Measurements from ENCODE around the gene TRMT61A.

Gene TRMT61A

DNA sequence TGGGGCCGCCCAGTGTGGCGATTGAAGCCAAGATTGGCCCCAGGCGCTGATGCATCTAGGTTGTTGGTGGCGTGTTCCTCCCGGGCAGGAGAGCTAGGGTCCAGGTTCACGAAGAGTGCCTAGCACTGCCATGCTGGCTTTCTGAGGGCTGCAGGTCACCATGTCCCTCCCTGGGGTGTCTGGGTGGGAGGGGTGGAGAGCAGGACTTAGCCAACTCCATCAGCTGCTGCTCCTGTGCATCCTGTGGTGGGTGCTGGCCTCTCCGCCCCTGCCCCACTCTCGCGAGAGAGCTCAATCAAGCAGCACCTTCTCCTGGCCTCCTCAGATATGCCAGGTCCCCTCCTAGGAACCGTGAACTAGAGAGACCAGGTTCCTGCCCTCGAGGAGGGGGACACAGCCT lies 1.8 kb downstream of the TRMT61A start:
- no peak overlapping the region for H3K27ac ChIP-seq (ENCODE audit: insufficient read depth, low read depth, low read length, poor library complexity, severe bottlenecking)
- no peaks in the 10 kb centered on the region for H3K36me3 ChIP-seq (ENCODE audit: control insufficient read depth, insufficient read depth, low read length)

DNA sequence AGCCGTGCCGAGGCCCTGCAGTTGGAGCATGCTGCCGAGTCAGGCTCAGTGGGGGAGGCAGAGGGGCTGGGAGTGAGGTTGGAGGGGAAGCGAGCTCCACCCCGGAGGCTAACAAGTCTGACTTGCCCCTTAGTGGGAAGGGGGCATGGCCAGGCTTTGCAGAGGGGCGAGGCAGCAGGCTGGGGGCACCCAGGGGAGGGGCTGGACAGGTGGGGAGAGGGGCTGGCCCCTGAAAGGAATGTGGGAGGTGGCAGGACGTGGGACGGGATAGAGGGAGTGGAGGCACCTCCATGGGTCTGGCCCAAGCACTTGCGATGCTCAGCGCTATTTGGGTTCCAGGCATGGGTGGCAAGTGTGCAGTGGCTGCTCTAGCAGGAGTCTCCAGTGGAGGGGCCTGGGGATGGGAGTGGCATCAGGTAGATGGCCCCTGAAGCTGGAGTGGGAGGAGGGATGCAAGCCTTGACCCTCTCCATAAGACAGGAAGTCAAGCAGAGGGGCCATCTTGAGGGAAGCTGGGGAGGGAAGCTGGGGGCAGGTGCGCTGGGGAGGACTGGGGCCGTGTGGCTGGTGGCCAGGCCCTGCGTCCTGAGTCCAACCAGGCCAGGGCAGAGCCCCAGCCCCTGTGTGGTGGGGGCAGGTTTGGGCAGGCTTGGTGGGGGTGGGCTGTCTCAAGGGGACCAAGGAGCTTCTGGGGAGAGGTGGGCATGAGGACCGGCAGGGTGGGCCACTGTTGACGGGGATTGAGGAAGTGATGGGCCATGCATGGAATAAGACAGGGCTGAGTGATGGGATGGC lies 2.6 kb downstream of the TRMT61A start:
- Histone ChIP-seq H3K27me3 (ENCODE audit: control insufficient read depth, insufficient read depth, low read length, poor library complexity, severe bottlenecking) (no peaks in the 10 kb centered on the region), H3K36me3 (ENCODE audit: control insufficient read depth, insufficient read depth, low read length) (no peaks in the 10 kb centered on the region), H3K4me3 (ENCODE audit: insufficient read depth, low read depth, low read length) (no peak overlapping the region), H3K27ac (ENCODE audit: insufficient read depth, low read depth, low read length, poor library complexity, severe bottlenecking) (no peak overlapping the region), H3K9me3 (ENCODE audit: control insufficient read depth, low read length) (no peaks in the 10 kb centered on the region), H3K4me1 (ENCODE audit: control insufficient read depth, insufficient read depth, low read length) (peaks cover 12% of the 10 kb centered on the region)
- WGBS, 2 experiments, result 94 to 96% methylated on average over 15 of the region's 15 CpGs

More for the DNA sequence above, 1.8 kb downstream of the TRMT61A start:
- peaks cover 12% of the 10 kb centered on the region for H3K4me1 ChIP-seq (ENCODE audit: control insufficient read depth, insufficient read depth, low read length)
- no peak overlapping the region for H3K4me3 ChIP-seq (ENCODE audit: insufficient read depth, low read depth, low read length)
- H3K27me3 ChIP-seq (ENCODE audit: control insufficient read depth, insufficient read depth, low read length, poor library complexity, severe bottlenecking), result no peaks in the 10 kb centered on the region
- H3K9me3 ChIP-seq (ENCODE audit: control insufficient read depth, low read length), result no peaks in the 10 kb centered on the region
- WGBS, 2 experiments, result 91 to 94% methylated on average over 11 of the region's 11 CpGs

DNA sequence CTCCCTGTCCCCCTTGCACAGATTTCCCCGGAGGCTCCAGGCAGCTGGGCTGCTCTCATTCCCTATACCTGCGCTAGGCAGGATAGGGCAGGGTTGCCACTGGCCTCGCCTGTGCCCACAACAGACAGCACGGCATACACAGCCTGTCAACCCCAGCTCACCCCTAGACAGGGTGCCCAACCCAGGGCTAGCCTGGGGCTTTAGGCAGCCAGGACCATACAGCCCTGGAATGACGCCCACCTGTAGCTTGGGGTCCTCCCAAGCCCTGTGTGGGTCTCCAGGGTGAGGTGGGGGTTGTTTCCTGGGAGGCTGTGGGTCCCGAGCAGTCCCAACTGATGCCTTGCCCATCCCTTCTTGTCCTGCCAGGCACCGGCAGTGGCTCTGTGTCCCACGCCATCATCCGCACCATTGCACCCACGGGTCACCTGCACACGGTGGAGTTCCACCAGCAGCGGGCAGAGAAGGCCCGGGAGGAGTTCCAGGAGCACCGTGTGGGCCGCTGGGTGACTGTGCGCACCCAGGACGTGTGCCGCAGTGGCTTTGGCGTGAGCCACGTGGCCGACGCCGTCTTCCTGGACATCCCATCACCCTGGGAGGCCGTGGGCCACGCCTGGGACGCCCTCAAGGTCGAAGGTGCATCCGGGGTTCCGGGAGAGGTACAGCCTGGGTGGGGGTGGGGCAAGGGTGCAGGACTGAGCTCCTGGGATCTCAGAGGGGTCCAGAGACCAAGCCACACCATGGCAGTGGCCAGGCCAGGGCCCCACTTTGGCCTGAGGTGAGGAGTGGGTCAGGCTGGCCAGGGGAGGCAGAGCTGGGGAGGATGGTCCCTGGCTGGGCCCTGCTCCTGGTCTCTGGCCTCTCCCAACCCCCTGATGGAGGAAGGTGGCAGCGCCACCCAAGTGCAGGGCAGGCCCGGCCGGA lies 3.5 kb downstream of the TRMT61A start:
- H3K27me3 ChIP-seq (ENCODE audit: control insufficient read depth, insufficient read depth, low read length, poor library complexity, severe bottlenecking), result no peaks in the 10 kb centered on the region
- H3K4me3 ChIP-seq (ENCODE audit: insufficient read depth, low read depth, low read length), result no peak overlapping the region
- H3K36me3 ChIP-seq (ENCODE audit: control insufficient read depth, insufficient read depth, low read length), result no peaks in the 10 kb centered on the region
- 94 to 96% methylated on average over 32 of the region's 32 CpGs for WGBS, 2 experiments
- H3K9me3 ChIP-seq (ENCODE audit: control insufficient read depth, low read length), result no peaks in the 10 kb centered on the region
- no peak overlapping the region for H3K27ac ChIP-seq (ENCODE audit: insufficient read depth, low read depth, low read length, poor library complexity, severe bottlenecking)
- H3K4me1 ChIP-seq (ENCODE audit: control insufficient read depth, insufficient read depth, low read length), result peaks cover 12% of the 10 kb centered on the region

DNA sequence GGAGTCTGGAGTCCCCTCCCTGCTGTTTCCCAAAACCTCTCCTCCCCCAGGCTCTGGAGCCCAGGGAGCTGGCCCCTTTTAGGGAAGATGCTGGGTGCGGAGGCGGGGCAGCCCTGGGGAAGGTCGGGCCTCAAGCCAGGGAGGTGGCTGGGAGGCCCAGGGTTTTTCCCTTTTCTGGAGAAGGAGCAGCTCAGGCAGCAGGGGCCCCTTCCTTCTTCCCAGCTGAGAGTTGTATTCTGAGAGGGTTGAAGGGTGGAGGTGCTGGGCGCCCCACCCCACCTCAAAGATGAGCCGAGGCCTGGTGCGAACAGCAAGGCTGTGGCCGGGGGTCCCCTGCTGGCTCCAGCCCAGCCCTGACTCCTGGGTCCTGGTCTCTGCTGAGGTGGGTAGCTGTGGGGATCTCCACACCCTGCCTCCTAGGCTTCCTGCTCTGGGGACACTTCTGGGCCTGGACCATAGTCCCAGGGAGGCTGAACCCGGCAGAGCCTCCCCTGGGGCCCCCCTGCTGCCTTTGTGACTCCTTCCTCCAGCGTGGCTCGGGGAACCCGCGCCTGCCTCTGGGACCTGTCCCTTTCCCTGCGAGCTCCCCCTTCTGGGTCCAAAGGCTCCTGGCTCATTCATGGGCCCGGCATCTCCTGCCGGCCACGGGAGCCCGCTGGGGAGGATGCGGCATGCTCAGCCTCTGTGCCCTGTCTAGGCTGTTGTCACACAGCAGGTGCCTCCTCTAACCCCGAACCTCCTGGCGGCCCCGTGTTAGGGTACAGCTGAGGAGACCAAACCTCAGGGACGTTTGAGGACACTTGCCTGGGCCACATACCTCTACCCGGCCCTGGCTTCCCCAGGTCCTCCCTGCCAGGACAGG lies 4.4 kb downstream of the TRMT61A start:
- 93 to 94% methylated on average over 23 of the region's 23 CpGs for WGBS, 2 experiments

DNA sequence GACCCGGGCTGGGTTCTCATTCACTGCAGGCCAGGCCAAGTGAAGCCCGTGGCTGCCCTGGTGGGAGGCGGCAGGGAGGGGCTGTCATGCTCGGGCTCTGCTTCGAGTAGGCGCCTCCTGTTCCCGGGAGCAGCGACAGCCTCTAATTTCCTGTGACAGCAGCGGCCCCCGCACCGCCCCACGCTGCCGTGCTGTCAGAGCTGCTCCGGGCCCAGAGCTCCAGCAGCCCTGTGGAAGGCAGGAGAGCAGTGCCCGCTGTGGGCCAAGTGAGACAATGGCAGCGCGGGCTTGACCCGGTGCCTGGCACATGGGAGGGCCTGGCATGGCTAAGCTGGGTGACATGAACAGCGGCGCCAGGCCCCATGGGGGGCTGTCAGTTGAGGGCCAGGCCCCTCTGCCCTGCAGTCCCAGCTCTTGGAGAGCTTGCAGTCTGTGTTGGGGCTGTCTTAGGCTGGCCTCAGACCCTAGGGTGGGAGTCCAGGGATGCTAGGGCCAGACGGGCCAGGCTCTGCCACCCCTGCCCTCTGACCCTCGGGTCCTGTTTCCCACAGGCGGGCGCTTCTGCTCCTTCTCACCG lies 5.1 kb downstream of the TRMT61A start:
- Histone ChIP-seq H3K4me3 (ENCODE audit: insufficient read depth, low read depth, low read length) (no peak overlapping the region), H3K9me3 (ENCODE audit: control insufficient read depth, low read length) (no peaks in the 10 kb centered on the region), H3K27me3 (ENCODE audit: control insufficient read depth, insufficient read depth, low read length, poor library complexity, severe bottlenecking) (no peaks in the 10 kb centered on the region), H3K27ac (ENCODE audit: insufficient read depth, low read depth, low read length, poor library complexity, severe bottlenecking) (no peak overlapping the region), H3K4me1 (ENCODE audit: control insufficient read depth, insufficient read depth, low read length) (peaks cover 10% of the 10 kb centered on the region), H3K36me3 (ENCODE audit: control insufficient read depth, insufficient read depth, low read length) (no peaks in the 10 kb centered on the region)
- 94 to 96% methylated on average over 25 of the region's 25 CpGs for WGBS, 2 experiments

More for the DNA sequence above, 4.4 kb downstream of the TRMT61A start:
- H3K27me3 ChIP-seq (ENCODE audit: control insufficient read depth, insufficient read depth, low read length, poor library complexity, severe bottlenecking), result no peaks in the 10 kb centered on the region
- peaks cover 6% of the 10 kb centered on the region for H3K4me1 ChIP-seq (ENCODE audit: control insufficient read depth, insufficient read depth, low read length)
- H3K36me3 ChIP-seq (ENCODE audit: control insufficient read depth, insufficient read depth, low read length), result no peaks in the 10 kb centered on the region
- no peaks in the 10 kb centered on the region for H3K9me3 ChIP-seq (ENCODE audit: control insufficient read depth, low read length)
- H3K27ac ChIP-seq (ENCODE audit: insufficient read depth, low read depth, low read length, poor library complexity, severe bottlenecking), result no peak overlapping the region
- H3K4me3 ChIP-seq (ENCODE audit: insufficient read depth, low read depth, low read length), result no peak overlapping the region

DNA sequence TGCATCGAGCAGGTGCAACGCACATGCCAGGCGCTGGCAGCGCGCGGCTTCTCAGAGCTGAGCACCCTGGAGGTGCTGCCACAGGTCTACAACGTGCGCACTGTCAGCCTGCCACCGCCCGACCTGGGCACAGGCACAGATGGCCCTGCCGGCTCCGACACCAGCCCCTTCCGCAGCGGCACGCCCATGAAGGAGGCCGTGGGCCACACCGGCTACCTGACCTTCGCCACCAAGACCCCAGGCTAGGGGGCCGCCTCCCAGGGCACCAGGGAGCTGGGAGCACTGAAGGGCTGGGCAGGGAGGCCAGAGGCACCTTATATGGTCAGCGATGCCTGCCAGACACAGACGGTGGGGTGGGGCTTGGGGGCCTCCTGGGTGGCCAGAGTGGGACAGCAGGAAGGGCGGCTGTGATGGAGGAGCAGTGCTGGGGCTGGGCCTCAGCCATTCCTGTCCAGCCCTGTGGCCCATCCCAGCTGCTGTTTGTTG lies 5.6 kb downstream of the TRMT61A start:
- no peak overlapping the region for H3K27ac ChIP-seq (ENCODE audit: insufficient read depth, low read depth, low read length, poor library complexity, severe bottlenecking)

DNA sequence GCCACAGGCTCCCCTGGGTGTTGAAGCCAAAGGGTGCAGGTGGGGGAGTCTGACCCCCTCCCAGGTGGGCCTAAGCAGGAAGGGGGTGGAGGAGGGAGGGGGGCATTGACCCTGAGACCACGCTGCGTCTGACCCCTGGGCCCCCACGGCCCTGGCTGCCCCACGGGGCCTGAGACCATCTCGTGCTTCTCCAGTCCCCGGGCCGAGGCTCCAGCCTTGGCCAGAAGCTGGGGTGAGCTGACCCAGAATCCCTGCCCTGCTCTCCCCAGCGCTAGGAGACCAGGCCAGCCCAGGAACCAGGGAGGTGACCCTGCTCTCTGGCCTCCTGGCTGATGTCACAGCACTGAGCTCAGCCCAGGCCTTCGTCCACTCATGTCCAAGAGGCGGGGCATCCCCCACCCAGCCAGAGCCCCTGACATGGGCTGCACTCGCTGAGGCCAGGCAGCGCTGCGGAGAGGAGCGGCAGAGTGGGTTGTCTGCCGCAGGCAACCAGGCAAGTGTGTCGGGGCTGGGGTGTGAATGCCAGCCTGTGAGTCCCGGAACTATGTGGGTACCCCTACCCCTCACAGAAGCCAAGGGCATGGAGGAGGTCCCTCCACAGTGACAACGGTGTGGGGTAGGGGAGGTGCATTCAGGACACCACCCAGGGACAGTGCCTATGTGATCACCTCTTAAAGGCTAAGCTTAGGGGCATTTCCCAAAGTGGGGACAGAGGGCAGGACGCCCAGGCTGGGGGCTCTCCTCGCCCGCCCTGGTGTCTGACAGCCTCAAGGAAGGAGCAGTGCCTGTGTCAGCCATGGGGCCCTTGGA lies 6.3 kb downstream of the TRMT61A start:
- H3K4me1 ChIP-seq (ENCODE audit: control insufficient read depth, insufficient read depth, low read length), result peaks cover 6% of the 10 kb centered on the region
- H3K27ac ChIP-seq (ENCODE audit: insufficient read depth, low read depth, low read length, poor library complexity, severe bottlenecking), result no peak overlapping the region
- H3K27me3 ChIP-seq (ENCODE audit: control insufficient read depth, insufficient read depth, low read length, poor library complexity, severe bottlenecking), result no peaks in the 10 kb centered on the region
- no peaks in the 10 kb centered on the region for H3K36me3 ChIP-seq (ENCODE audit: control insufficient read depth, insufficient read depth, low read length)
- H3K9me3 ChIP-seq (ENCODE audit: control insufficient read depth, low read length), result no peaks in the 10 kb centered on the region
- no peak overlapping the region for H3K4me3 ChIP-seq (ENCODE audit: insufficient read depth, low read depth, low read length)
- 94 to 95% methylated on average over 21 of the region's 21 CpGs for WGBS, 2 experiments

More for the DNA sequence above, 5.6 kb downstream of the TRMT61A start:
- WGBS, 2 experiments, result 93 to 95% methylated on average over 22 of the region's 22 CpGs
- peaks cover 10% of the 10 kb centered on the region for H3K4me1 ChIP-seq (ENCODE audit: control insufficient read depth, insufficient read depth, low read length)
- no peak overlapping the region for H3K4me3 ChIP-seq (ENCODE audit: insufficient read depth, low read depth, low read length)
- no peaks in the 10 kb centered on the region for H3K36me3 ChIP-seq (ENCODE audit: control insufficient read depth, insufficient read depth, low read length)
- no peaks in the 10 kb centered on the region for H3K27me3 ChIP-seq (ENCODE audit: control insufficient read depth, insufficient read depth, low read length, poor library complexity, severe bottlenecking)
- H3K9me3 ChIP-seq (ENCODE audit: control insufficient read depth, low read length), result no peaks in the 10 kb centered on the region

DNA sequence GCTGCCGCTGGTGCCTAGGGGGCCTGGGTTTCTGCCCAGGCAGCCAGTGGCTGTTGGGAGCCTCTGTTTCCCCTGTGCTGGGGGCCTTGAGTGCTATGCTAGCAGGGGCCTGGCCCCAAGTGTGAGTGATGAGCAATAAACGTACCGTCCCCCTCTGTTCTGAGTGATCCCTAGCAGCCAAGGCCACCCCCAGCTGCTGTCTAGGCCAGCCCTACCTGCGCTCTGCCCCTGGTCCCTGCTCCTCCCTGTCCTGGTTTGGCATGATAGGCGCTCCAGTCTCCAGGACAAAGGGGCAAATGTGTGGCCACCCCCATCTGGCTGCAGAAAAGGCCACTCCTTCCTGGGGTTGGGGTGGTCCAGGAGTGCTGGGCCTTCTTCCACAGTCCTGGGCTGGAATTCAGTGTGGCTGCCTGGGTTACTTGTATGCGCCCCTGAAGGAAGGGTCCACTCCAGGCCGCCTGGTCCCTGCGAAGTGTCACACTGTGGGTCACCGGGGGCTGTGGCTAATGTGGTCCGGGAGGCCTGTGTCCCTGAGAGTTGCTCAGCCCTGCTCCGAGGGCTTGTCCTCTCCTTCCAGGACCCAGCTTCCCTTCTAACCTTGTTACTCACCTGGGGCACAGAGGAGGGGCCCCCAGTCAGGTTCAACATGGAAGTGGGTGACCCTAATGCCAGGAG lies 7.0 kb downstream of the TRMT61A start:
- H3K9me3 ChIP-seq (ENCODE audit: control insufficient read depth, low read length), result no peaks in the 10 kb centered on the region
- H3K27me3 ChIP-seq (ENCODE audit: control insufficient read depth, insufficient read depth, low read length, poor library complexity, severe bottlenecking), result no peaks in the 10 kb centered on the region
- no peak overlapping the region for H3K27ac ChIP-seq (ENCODE audit: insufficient read depth, low read depth, low read length, poor library complexity, severe bottlenecking)
- WGBS, 2 experiments, result 92 to 94% methylated on average over 11 of the region's 11 CpGs
- H3K36me3 ChIP-seq (ENCODE audit: control insufficient read depth, insufficient read depth, low read length), result no peaks in the 10 kb centered on the region
- H3K4me1 ChIP-seq (ENCODE audit: control insufficient read depth, insufficient read depth, low read length), result peaks cover 13% of the 10 kb centered on the region
- H3K4me3 ChIP-seq (ENCODE audit: insufficient read depth, low read depth, low read length), result no peak overlapping the region

All from ectodermal cell (in vitro differentiated cells).